ENCODE measurements around the gene CAVIN1. TPM values are rescaled to one million over a fixed set of nuclear protein-coding genes. Genes with fewer than 3 reads are reported as not detected.
"Not testable (repeated sequence)": the region's sequence is repeated elsewhere in the genome, so short reads cannot be mapped to it uniquely, and the experiment has no call there.

CAVIN1 gene
- total RNA-seq, 2 donors from 2014 or later = 0.11 to 9.4 TPM

DNA sequence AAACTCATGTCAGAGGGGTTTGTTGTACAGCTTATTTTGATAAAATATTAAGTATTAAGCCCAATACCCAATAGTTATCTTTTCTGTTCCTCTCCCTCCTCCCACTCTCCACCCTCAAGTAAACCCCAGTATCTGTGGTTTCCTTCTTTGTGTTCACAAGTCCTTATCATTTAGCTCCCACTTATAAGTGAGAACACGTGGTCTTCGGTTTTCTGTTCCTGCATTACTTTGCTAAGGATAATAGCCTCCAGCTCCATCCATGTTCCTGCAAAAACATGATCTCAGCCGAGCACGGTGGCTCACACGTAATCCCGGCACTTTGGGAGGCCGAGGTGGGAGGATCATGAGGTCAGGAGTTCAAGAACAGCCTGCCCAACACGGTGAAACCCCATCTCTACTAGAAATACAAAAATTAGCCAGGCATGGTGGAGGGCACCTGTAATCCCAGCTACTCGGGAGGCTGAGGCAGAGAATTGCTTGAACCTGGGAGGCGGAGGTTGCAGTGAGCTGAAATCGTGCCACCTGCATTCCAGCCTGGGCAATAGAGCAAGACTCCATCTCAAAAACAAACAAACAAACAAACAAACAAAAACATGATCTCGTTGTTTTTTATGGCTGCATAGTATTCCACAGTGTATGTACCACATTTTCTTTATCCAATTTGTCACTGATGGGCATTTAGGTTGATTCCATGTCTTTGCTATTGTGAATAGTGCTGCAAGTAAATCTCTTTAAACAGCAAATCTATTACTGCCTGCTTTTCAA, 54.1 kb downstream of the CAVIN1 start:
- ATAC-seq; H3K27ac Mint-ChIP-seq; H3K9me3 Mint-ChIP-seq; DNase-seq (ENCODE audit: low spot score in 2 of 2): not testable (repeated sequence)
- peaks cover 13 to 53% of the 10 kb centered on the region in 2 donors for H3K36me3 Mint-ChIP-seq

DNA sequence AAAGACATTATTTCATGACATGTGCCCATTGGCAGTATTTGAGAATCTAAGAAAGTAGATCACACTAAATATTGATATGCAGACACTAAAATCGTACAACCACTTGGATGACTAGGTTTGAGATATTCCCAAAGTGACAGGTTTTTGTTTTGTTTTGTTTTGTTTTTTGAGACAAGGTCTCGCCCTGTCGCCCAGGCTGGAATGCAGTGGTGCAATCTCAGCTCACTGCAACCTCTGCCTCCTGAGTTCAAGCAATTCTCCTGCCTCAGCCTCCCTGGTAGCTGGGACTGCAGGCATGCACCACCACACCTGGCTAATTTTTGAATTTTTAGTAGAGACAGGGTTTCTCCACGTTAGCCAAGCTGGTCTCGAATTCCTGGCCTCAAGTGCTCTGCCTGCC, 54.7 kb downstream of the CAVIN1 start:
- ATAC-seq; DNase-seq (ENCODE audit: low spot score in 2 of 2); H3K9me3 Mint-ChIP-seq; H3K27ac Mint-ChIP-seq: not testable (repeated sequence)
- H3K36me3 Mint-ChIP-seq = peaks cover 17 to 57% of the 10 kb centered on the region in 2 donors

DNA sequence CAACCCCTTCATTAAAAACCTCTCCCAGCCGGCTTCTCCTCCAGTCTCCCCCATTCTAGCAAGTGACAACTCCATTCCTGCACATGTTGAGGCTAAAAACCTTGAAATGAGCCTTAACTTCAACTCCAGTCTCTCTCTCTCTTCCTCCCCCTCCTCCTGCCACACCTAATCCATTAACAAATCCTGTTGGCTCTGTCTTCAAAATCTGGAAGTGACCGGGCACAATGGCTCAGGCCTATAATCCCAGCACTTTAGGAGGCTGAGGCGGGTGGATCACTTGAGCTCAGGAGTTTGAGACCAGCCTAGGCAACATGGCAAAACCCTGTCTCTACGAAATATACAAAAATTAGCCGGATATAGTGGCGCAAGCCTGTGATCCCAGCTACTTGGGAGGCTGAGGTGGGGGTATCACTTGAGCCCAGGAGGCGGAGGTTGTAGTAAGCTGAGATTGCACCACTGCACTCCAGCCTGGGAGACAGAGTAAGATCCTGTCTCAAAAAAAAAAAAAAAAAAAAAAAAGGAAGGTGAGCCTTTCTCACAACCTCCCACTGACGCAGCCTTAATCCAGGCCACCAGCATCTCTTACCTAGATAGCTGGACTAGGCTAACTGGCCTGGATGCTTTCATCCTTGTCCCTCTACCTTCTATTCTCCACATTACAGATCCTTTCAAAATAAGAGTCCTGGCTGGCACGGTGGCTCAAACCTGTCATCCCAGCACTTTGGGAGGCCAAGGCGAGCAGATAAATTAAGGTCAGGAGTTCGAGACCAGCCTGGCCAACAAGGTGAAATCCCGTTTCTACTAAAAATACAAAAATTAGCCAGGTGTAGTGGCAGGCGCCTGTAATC, 56.7 kb downstream of the CAVIN1 start:
- H3K27ac Mint-ChIP-seq = peak overlapping the region; percentile 21 to 88
- ATAC-seq; H3K9me3 Mint-ChIP-seq; DNase-seq (ENCODE audit: low spot score in 2 of 2): not testable (repeated sequence)
- H3K36me3 Mint-ChIP-seq = peaks cover 11 to 65% of the 10 kb centered on the region in 2 donors

DNA sequence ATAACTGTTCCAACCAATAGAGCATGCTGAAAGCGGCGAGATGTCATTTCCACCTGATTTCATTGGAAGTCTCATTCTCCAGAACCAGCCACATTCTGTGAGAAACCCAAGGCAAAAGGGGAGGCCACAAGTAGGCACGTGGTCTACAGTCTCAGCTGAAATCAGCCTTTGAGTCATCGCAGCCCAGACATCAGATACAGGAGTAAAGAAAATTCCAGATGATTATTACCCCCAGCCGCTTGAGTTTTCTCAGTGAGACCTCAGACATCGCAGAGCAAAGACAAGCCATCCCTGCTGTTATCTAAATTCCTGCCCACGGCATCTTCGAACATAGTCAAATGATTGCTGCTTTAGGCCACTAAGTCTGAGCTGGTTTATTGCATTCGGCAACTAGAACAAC, 57.9 kb downstream of the CAVIN1 start:
- H3K36me3 Mint-ChIP-seq = peaks cover 6 to 54% of the 10 kb centered on the region in 2 donors
- DNase-seq (ENCODE audit: low spot score in 2 of 2) = no peak
- H3K9me3 Mint-ChIP-seq = peaks cover 0 to 4% of the 10 kb centered on the region in 2 donors
- peak overlapping the region in 1 of 2 donors; percentile 89 for H3K27ac Mint-ChIP-seq
- ATAC-seq = peak; percentile 32 to 47

DNA sequence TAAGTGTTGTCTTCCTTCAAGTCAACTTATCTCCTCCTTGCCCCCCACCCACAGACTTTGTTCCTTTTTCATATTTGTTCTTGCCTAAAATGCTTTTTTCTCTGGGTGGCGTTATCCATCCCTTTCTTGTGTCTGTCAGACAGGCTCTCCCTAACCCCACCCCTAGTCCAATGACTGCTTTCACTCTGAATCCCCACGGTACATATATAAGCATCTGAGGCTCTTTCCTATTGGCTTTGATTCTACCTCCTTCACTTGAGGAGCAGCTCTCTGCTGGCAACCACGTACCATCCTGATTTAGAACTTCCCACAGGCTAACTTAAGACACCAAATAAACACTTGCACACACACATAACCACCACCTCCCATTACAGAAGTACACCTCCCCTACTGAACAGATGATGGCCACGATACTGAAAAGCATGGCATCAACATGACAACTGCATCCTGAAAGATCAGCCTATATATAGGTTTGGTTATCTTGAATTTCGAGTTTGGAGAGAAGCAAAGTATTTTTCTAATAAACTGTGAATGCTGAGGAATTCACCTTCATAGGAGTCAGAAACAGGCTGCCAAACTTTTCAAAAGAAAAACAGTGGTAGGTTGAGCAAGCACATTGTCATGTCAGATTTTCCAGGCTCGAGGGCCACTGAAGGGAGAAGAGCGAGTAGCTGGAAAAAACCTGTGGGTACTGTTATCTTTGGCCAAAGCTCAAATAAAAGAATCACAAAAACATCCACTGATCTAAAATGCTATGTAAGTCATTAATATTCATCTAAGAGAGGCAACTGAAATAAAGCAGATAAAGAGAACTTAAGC, 59.1 kb downstream of the CAVIN1 start:
- DNase-seq (ENCODE audit: low spot score in 2 of 2) (no peak), ATAC-seq (peak; percentile 35 to 64)
- Mint-ChIP-seq H3K36me3 (peaks cover 6 to 62% of the 10 kb centered on the region in 2 donors), H3K27ac (peak overlapping the region; percentile 86 to 89), H3K9me3 (peaks cover 0 to 4% of the 10 kb centered on the region in 2 donors)

DNA sequence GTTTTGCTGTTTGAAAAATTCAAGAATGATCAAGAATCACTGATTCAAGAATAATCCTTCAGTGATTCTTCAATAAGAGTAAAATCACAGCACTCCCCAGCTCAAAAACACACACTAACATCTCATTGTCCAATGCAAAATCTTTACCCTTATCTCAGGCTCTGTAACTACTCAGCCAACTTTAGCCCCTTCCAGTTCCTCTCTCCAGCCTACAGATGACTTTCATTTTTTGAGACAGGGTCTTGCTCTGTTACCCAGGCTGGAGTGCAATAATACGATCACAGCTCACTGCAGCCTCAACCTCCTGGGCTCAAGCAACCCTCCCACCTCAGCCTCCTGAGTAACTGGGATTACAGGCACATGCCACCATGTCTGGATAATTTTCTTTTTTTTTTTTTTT, 59.8 kb downstream of the CAVIN1 start:
- DNase-seq (ENCODE audit: low spot score in 2 of 2) = no peak
- peaks cover 6 to 63% of the 10 kb centered on the region in 2 donors for H3K36me3 Mint-ChIP-seq
- peak overlapping the region in 1 of 2 donors; percentile 89 for H3K27ac Mint-ChIP-seq
- no peak for ATAC-seq
- H3K9me3 Mint-ChIP-seq = peaks cover 0 to 4% of the 10 kb centered on the region in 2 donors

DNA sequence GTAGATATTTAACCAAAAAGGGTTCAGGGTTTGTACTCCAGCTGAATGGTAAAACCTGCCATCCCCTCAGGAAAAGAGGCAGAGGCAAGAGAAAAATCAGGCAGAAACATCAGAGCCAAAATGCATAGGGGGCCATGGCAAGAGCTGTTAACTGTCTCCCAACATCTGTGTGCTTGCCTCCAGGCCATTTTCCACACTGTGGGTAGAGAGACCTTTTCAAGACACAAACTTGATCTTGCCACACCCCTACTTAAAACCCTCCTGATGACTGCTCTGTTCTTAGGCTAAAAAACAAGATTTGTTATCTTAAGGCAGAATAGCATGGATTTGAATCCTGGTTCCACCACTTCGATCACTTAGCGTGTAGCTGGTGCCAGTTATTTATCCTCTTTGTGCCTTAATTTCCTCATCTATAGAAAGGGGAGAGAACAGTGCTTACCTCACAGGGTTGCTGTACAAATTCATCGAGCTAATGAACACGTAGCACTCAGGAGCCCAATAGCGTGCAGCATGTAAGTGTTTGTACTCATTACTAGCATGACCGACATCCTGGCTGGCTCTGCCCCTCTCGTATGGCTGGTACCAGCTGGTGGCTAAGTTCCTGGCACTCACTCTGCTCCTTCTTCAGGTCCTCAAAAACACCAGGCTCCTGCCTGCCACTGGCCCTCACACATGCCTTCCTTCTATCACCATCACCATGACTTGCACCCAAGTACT, 60.7 kb downstream of the CAVIN1 start:
- peaks cover 6 to 59% of the 10 kb centered on the region in 2 donors for H3K36me3 Mint-ChIP-seq
- DNase-seq (ENCODE audit: low spot score in 2 of 2) (no peak), ATAC-seq (peak; percentile 12 to 16)
- peaks cover 0 to 4% of the 10 kb centered on the region in 2 donors for H3K9me3 Mint-ChIP-seq
- peak overlapping the region; percentile 32 to 89 for H3K27ac Mint-ChIP-seq

DNA sequence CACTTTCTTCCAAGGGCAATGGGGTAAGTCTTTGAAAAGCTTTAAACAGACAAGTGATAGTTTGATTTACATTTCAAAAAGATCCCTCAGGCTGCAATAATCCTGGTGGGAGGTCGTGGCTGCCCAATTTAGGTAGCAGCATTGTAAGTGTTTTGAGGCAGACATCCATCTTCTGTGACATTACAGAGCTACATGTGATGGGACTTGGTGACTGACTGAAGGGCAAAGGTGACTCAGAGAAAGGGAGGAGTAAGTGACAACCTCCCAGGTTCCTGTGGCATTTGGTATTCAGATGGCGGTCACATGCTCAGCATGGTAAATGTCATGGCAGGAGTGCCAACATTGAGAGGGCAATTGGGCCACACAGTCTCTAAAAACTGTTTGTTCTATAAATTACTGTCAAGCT, 61.3 kb downstream of the CAVIN1 start:
- ATAC-seq = peak; percentile 83 to 95
- peak in 1 of 2 donors; percentile 69 for DNase-seq (ENCODE audit: low spot score in 2 of 2)
- Mint-ChIP-seq H3K27ac (peak overlapping the region; percentile 32 to 89), H3K9me3 (peaks cover 0 to 4% of the 10 kb centered on the region in 2 donors), H3K36me3 (peaks cover 6 to 59% of the 10 kb centered on the region in 2 donors)

DNA sequence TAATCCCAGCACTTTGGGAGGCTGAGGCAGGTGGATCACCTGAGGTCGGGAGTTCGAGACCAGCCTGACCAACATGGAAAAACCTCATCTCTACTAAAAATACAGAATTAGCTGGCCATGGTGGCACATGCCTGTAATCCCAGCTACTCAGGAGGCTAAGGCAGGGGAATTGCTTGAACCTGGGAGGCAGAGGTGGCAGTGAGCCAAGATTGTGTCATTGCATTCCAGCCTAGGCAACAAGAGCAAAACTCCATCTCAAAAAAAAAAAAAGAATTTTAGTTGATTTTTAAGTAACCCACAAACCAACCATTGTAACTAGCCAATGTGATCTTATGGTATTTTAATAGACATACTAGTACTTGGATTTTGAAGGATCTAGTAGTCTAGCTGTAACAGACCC, 62.7 kb downstream of the CAVIN1 start:
- not testable (repeated sequence) for ATAC-seq; H3K9me3 Mint-ChIP-seq; DNase-seq (ENCODE audit: low spot score in 2 of 2)
- Mint-ChIP-seq H3K36me3 (peaks cover 9 to 49% of the 10 kb centered on the region in 2 donors), H3K27ac (peak overlapping the region in 1 of 2 donors; percentile 89)

DNA sequence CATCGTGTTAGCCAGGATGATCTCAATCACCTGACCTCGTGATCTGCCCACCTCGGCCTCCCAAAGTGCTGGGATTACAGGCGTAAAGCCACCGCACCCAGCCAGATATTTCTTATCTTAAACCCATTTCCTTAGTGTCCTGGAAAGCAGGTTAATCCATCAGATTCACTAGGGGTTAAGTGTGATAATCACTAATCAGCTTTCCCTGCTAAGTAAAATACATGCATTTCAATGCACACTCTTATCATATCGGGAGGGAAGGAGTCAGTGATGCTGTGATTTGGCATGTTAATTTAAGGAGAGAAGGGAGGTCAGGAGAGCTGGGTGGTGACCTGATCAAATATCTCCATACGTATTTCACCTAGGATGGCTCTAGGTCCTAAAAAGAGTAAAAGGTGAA, 63.9 kb downstream of the CAVIN1 start:
- H3K27ac Mint-ChIP-seq = peak overlapping the region; percentile 65 to 74
- H3K9me3 Mint-ChIP-seq = peaks cover 0 to 4% of the 10 kb centered on the region in 2 donors
- no peak for ATAC-seq
- no peak for DNase-seq (ENCODE audit: low spot score in 2 of 2)
- H3K36me3 Mint-ChIP-seq = peaks cover 10 to 37% of the 10 kb centered on the region in 2 donors

DNA sequence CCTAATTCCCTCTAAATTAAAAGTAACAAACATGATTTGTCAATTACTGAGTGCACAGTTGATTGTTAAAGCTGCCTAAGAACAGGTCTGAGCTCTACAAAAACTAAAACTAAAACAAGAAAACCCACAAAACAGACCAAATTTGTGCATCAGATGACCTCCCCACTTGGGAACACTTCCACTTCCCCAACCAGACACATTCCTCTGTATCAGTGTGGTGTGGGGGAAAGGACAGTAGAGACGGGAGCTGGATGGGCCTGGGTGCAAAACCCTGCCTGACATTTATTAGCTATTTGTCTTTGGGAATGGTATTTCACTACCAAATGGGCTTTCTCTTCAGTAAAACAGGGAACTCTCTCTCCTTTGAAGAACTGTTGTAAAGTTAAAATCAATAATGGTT, 64.6 kb downstream of the CAVIN1 start:
- H3K9me3 Mint-ChIP-seq = no peaks in the 10 kb centered on the region
- H3K36me3 Mint-ChIP-seq = peaks cover 4 to 36% of the 10 kb centered on the region in 2 donors
- H3K27ac Mint-ChIP-seq = peak overlapping the region; percentile 65 to 74
- ATAC-seq = no peak
- DNase-seq (ENCODE audit: low spot score in 2 of 2) = no peak

DNA sequence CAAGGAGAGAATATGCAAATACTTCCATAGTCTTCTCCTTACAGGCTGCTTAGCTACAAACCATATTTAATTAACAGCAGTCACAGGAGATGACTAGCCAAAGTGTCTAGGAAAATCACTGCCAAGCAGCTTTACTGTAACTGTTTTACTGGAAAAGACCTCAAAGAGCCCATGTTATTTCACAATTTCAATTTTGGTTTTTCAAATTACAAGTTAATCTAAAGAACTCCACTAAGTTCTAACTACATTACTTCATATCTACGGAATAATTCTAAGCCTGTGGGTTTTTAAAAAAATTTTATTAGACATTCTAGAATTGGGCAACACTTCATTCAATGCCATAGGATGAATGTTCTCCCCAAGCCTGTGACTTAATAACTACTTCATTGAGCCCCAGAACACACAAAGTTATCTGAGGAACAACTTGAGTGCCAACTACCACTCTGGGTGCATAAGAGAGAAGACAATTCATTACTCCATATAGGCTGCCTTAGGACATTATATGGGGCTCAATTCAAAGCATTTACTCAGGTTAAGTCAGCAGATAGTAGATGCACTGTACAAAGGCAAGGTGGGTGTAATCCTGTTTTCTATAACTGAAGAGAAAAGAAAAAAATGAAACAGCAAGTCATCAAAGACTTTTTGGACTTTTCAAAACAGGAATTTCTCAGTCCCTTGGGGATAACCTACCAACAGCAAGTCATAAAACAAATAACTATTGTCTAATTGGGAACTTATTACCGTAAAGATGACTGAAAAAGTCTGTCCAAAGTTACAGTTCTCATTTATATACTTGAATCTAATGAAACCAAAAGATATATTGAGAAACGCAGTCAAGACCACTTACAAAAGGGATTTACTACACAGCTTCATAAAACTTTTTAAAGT, 67.9 kb downstream of the CAVIN1 start:
- ATAC-seq = peak in 1 of 2 donors; percentile 26
- peak overlapping the region; percentile 70 to 74 for H3K27ac Mint-ChIP-seq
- peaks cover 4 to 20% of the 10 kb centered on the region in 2 donors for H3K36me3 Mint-ChIP-seq
- no peak for DNase-seq (ENCODE audit: low spot score in 2 of 2)
- H3K9me3 Mint-ChIP-seq = no peaks in the 10 kb centered on the region
